Esophagus muscularis mucosa (tissue), 3 donors: ENCODE results near the gene SLC17A9.

ENCODE experiments used
- CTCF ChIP-seq, 3 experiments: fragments of 200-600 bp in 2 of 3; fragments of 450-650 bp in 1 of 3; sonication (generic) in 2 of 3; IDR thresholded peaks; one replicate each; pipeline ENCODE4 v1.5.1; 2017 to 2019; ENCODE audit warnings: antibody characterized with exemption in 3 of 3, mild to moderate bottlenecking in 2 of 3, moderate library complexity in 1 of 3
- POLR2A ChIP-seq: fragments of 450-650 bp; IDR thresholded peaks from one replicate; pipeline ENCODE4 v1.6.1; 2017; ENCODE audit warnings: antibody characterized with exemption, moderate library complexity, mild to moderate bottlenecking, low read depth
- POLR2AphosphoS5 ChIP-seq, 2 donors: sonication (generic); formaldehyde crosslinking; IDR thresholded peaks; one replicate each; pipeline ENCODE4 v1.6.1; 2017; ENCODE audit warnings: antibody characterized with exemption in 2 of 2

- TF ChIP-seq POLR2A (no peak), POLR2AphosphoS5 (IDR thresholded peaks at IDR 0.05) (no peak), CTCF (IDR thresholded peaks at IDR 0.05) (no peak)
Measured at GRCh38 chr20:62924442-62925075, 27.9 kb upstream of the SLC17A9 start.
